ENCODE results near the gene HK2. TPM values are rescaled to one million over a fixed set of nuclear protein-coding genes. Genes with fewer than 3 reads are reported as not detected.

Gene HK2
- total RNA-seq, 2 donors from 2014 or later, result 1.3 to 9.2 TPM

GRCh38 chr2:74876081-74876886 is 42.4 kb downstream of the HK2 start:
- peak; percentile 71 for ATAC-seq
- intact Hi-C loops (cut with DNase I), result loop anchor here (2.0 kb wide), 1 partner anchor 161 kb away; no protein-coding TSS in a partner anchor
- WGBS, 2 donors, result 45 to 51% methylated on average over 13 of the region's 13 CpGs
- Histone ChIP-seq H3K4me1 (no peaks in the 10 kb centered on the region), H3K27ac (no peak overlapping the region), H3K36me3 (replicated peaks in 1 of 2; ENCODE audit: insufficient read depth in 1 of 2, low read depth in 2 of 2) (no peaks in the 10 kb centered on the region), H3K4me3 (no peak overlapping the region), H3K9me3 (no peaks in the 10 kb centered on the region), H3K27me3 (no peaks in the 10 kb centered on the region)
- peak; percentile 52 to 89 (median 74) for TF ChIP-seq CTCF (IDR thresholded peaks at IDR 0.05)
- no peak for TF ChIP-seq POLR2A (IDR thresholded peaks at IDR 0.05)
- DNase-seq, result peak; percentile 28 to 39 (median 34)

GRCh38 chr2:74877376-74877775 is 43.4 kb downstream of the HK2 start:
- Histone ChIP-seq H3K4me3 (no peak overlapping the region), H3K27me3 (no peaks in the 10 kb centered on the region), H3K27ac (no peak overlapping the region), H3K36me3 (replicated peaks in 1 of 2; ENCODE audit: insufficient read depth in 1 of 2, low read depth in 2 of 2) (no peaks in the 10 kb centered on the region), H3K9me3 (no peaks in the 10 kb centered on the region), H3K4me1 (no peaks in the 10 kb centered on the region)
- DNase-seq, result no peak
- ATAC-seq, result no peak
- TF ChIP-seq CTCF (IDR thresholded peaks at IDR 0.05) (no peak), POLR2A (IDR thresholded peaks at IDR 0.05) (no peak)
- intact Hi-C loops (cut with DNase I), result loop anchor here (2.0 kb wide), 1 partner anchor 163 kb away; no protein-coding TSS in a partner anchor
- WGBS, 2 donors, result 87 to 88% methylated on average over 6 of the region's 6 CpGs

DNA sequence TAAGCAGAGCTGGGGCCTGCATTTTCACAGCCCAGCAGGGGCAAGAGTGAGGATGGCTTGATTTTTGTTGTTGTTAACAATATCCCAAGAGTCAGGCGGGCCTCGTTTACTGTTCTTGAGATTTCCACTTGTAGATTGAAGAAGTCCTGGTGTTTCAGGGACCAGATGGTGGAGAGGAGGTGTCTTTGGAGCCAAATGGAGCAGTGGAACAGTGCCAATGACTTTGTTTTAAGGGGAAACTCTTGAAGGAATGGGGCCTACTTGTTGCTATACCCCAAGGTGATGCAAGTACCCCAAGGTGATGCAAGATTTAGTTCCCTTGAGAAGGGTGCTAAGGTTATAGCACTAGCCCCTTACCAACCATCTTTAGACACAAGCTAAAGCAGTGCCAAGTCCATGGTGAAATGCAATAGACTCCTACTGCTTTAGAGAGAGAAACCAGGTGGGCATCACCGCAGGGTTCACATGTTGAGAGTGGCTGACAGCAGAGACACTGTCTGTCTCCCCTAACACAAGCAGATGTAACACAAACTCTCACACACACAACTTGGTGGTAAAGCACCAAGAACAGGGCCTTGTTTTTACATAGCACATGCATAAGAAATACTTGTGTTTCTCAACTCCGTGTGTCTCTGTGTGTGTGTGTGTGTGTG is 44.0 kb downstream of the HK2 start:
- DNase-seq (no peak), ATAC-seq (no peak)
- Histone ChIP-seq H3K9me3 (no peaks in the 10 kb centered on the region), H3K27ac (no peak overlapping the region), H3K36me3 (replicated peaks in 1 of 2; ENCODE audit: insufficient read depth in 1 of 2, low read depth in 2 of 2) (no peaks in the 10 kb centered on the region), H3K4me3 (no peak overlapping the region), H3K4me1 (no peaks in the 10 kb centered on the region), H3K27me3 (no peaks in the 10 kb centered on the region)
- WGBS, 2 donors, result 84 to 90% methylated on average over 4 of the region's 4 CpGs
- intact Hi-C loops (cut with DNase I), result loop anchor here (2.0 kb wide), 1 partner anchor 163 kb away; no protein-coding TSS in a partner anchor
- no peak for TF ChIP-seq CTCF (IDR thresholded peaks at IDR 0.05)
- no peak for TF ChIP-seq POLR2A (IDR thresholded peaks at IDR 0.05)

GRCh38 chr2:74878551-74878950 is 44.6 kb downstream of the HK2 start:
- no peak overlapping the region for H3K27ac ChIP-seq
- DNase-seq (no peak), ATAC-seq (no peak)
- no peaks in the 10 kb centered on the region for H3K9me3 ChIP-seq
- intact Hi-C loops (cut with DNase I), result no loop called here
- WGBS, 2 donors, result 97 to 98% methylated on average over 16 to 19 of the region's 20 CpGs
- no peaks in the 10 kb centered on the region for H3K4me1 ChIP-seq
- TF ChIP-seq CTCF (IDR thresholded peaks at IDR 0.05) (no peak), POLR2A (IDR thresholded peaks at IDR 0.05) (no peak)
- no peaks in the 10 kb centered on the region for H3K27me3 ChIP-seq
- H3K36me3 ChIP-seq (replicated peaks in 1 of 2; ENCODE audit: insufficient read depth in 1 of 2, low read depth in 2 of 2), result no peaks in the 10 kb centered on the region
- no peak overlapping the region for H3K4me3 ChIP-seq
